ENCODE measurements around the gene ELAVL2. TPM values are rescaled to one million over a fixed set of nuclear protein-coding genes. Genes with fewer than 3 reads are reported as not detected.

Gene ELAVL2
- total RNA-seq, 6 experiments from 2014 or later = not detected

DNA sequence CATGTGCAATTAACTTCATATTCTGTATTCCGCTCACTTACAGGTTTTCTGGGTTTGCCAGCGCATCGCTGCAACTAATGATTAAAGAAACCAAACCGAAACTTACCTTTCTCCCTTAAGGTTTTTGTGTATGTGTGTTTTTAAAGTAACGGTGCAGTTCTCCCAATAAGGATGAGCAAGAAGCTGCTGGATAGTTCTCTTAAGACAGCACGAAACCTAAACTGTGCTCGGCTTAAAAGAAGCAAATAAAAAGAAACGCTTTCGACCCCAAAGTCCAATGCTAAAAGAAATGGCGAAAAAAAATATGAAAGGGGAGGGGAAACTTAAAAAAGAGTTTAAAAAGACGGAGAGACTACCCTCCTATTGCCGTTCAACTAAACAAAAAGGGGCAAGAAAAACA lies 340 bp downstream of the ELAVL2 start:
- Histone ChIP-seq H3K27ac (no peak overlapping the region), H3K36me3 (no peaks in the 10 kb centered on the region), H3K9me3 (no peaks in the 10 kb centered on the region), H3K4me3 (peak overlapping the region in 1 of 3 donors; percentile 10), H3K27me3 (peaks cover 9 to 38% of the 10 kb centered on the region in 2 donors), H3K4me1 (peaks cover 0 to 15% (median 0%) of the 10 kb centered on the region in 4 donors)
- ATAC-seq (no peak), DNase-seq (no peak)
- WGBS (ENCODE audit: insufficient coverage, low coverage, low lambda C conversion rate, missing lambda C conversion rate) = 3% methylated on average over 12 of the region's 12 CpGs
- intact Hi-C loops (cut with DNase I) = no loop called here
- TF ChIP-seq, protein P1, sequence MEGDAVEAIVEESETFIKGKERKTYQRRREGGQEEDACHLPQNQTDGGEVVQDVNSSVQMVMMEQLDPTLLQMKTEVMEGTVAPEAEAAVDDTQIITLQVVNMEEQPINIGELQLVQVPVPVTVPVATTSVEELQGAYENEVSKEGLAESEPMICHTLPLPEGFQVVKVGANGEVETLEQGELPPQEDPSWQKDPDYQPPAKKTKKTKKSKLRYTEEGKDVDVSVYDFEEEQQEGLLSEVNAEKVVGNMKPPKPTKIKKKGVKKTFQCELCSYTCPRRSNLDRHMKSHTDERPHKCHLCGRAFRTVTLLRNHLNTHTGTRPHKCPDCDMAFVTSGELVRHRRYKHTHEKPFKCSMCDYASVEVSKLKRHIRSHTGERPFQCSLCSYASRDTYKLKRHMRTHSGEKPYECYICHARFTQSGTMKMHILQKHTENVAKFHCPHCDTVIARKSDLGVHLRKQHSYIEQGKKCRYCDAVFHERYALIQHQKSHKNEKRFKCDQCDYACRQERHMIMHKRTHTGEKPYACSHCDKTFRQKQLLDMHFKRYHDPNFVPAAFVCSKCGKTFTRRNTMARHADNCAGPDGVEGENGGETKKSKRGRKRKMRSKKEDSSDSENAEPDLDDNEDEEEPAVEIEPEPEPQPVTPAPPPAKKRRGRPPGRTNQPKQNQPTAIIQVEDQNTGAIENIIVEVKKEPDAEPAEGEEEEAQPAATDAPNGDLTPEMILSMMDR (IDR thresholded peaks at IDR 0.05) = no peak
- TF ChIP-seq POLR2A (IDR thresholded peaks at IDR 0.05) = no peak

GRCh38 chr9:23824830-23825591 lies 1.0 kb downstream of the ELAVL2 start:
- peaks cover 9 to 40% of the 10 kb centered on the region in 2 donors for H3K27me3 ChIP-seq
- intact Hi-C loops (cut with DNase I) = no loop called here
- WGBS (ENCODE audit: insufficient coverage, low coverage, low lambda C conversion rate, missing lambda C conversion rate) = 7% methylated on average over 12 of the region's 25 CpGs

DNA sequence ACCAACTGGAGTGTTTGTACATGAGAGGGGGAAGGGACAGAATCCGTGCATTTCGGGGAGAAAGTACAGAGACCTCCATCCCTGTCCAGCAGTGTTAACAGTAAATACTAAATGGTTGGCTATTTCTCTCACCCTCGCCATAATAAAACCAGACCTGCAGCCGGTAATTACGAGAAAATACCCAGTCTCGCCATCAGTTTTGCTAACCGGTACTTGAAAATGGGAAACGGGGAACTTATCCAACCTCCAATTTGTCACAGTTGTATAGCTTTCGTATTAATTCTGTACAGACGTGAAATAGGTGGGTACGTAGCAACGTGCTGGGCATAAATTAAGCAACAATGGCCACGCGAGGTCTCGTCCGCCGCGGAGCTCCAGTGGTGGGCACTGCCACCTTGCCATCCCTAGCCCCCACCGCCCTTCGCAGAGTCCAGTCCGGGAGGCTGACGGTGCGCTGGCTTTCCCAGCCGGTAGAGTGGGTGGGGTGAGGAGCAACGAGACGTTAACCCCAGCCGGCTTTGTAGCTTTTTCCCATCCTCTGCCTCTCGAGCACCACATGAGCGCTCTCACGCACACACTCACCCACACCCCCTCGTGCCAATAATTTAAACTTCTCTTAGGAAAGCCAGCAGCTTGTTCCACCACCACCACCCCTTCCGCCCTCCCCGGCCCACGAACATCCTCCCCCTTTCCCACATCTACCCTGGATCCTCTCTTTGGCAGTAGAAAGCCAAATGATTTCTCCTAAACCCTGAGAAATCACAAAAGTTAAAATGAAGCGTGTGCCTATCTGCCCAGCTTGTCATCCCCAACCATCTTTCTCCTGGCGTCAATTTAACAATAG lies 1.8 kb downstream of the ELAVL2 start:
- no peak overlapping the region for H3K4me3 ChIP-seq
- TF ChIP-seq POLR2A (IDR thresholded peaks at IDR 0.05) = no peak
- TF ChIP-seq, protein P1 (IDR thresholded peaks at IDR 0.05) = no peak
- no peaks in the 10 kb centered on the region for H3K36me3 ChIP-seq
- intact Hi-C loops (cut with DNase I) = no loop called here
- H3K9me3 ChIP-seq = no peaks in the 10 kb centered on the region
- ATAC-seq = no peak
- 4% methylated on average over 22 of the region's 36 CpGs for WGBS (ENCODE audit: insufficient coverage, low coverage, low lambda C conversion rate, missing lambda C conversion rate)
- DNase-seq = no peak
- H3K27ac ChIP-seq = no peak overlapping the region
- H3K27me3 ChIP-seq = peaks cover 5 to 40% of the 10 kb centered on the region in 2 donors
- peaks cover 0 to 15% (median 0%) of the 10 kb centered on the region in 4 donors for H3K4me1 ChIP-seq

More at GRCh38 chr9:23824830-23825591, 1.0 kb downstream of the ELAVL2 start:
- peaks cover 0 to 15% (median 0%) of the 10 kb centered on the region in 4 donors for H3K4me1 ChIP-seq
- H3K4me3 ChIP-seq = no peak overlapping the region
- H3K9me3 ChIP-seq = no peaks in the 10 kb centered on the region
- no peak for TF ChIP-seq POLR2A (IDR thresholded peaks at IDR 0.05)
- TF ChIP-seq, protein P1 (IDR thresholded peaks at IDR 0.05) = no peak
- ATAC-seq = peak in 1 of 4 donors; percentile 15
- peak in 1 of 3 donors; percentile 19 for DNase-seq
- H3K36me3 ChIP-seq = no peaks in the 10 kb centered on the region
- no peak overlapping the region for H3K27ac ChIP-seq

DNA sequence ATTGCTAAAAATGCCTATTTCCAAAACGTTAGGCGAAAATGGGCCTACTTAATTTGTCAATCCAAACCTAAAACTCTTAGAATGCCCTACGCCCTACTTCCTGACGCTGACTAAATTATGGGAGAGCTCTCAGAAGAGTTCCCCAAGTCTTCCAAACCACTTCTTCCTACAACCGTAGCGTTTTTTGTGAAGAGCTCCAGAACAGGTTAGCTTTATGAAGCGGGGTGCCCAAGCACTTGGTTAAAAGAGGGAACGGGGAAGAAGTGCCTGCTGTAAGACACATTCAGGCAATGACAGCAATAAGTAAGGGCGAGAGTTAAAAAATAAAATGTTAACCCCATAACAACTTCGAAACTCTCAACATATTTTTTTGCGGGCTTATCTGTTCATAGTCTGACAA lies 2.8 kb downstream of the ELAVL2 start:
- intact Hi-C loops (cut with DNase I) = no loop called here
- DNase-seq (no peak), ATAC-seq (no peak)
- H3K27ac ChIP-seq = no peak overlapping the region
- peaks cover 0 to 15% (median 0%) of the 10 kb centered on the region in 4 donors for H3K4me1 ChIP-seq
- no peak overlapping the region for H3K4me3 ChIP-seq
- H3K9me3 ChIP-seq = no peaks in the 10 kb centered on the region
- H3K36me3 ChIP-seq = no peaks in the 10 kb centered on the region
- peaks cover 5 to 40% of the 10 kb centered on the region in 2 donors for H3K27me3 ChIP-seq
- WGBS (ENCODE audit: insufficient coverage, low coverage, low lambda C conversion rate, missing lambda C conversion rate) = 8% methylated on average over 11 of the region's 11 CpGs
- no peak for TF ChIP-seq POLR2A (IDR thresholded peaks at IDR 0.05)
- TF ChIP-seq, protein P1 (IDR thresholded peaks at IDR 0.05) = no peak

All from right lobe of liver (tissue), 6 donors.